Erythroblast (primary cell): ENCODE measurements around the gene MBTD1.

ENCODE experiments used
- GATA1 ChIP-seq: IDR thresholded peaks from 2 replicates; pipeline ENCODE4 v1.6.1; 2011; ENCODE audit warnings: low read depth, mild to moderate bottlenecking, control low read depth, low read length, moderate library complexity
- POLR2A ChIP-seq: IDR thresholded peaks from 2 replicates; pipeline ENCODE4 v1.6.1; 2011; ENCODE audit warnings: mild to moderate bottlenecking, low read length

DNA sequence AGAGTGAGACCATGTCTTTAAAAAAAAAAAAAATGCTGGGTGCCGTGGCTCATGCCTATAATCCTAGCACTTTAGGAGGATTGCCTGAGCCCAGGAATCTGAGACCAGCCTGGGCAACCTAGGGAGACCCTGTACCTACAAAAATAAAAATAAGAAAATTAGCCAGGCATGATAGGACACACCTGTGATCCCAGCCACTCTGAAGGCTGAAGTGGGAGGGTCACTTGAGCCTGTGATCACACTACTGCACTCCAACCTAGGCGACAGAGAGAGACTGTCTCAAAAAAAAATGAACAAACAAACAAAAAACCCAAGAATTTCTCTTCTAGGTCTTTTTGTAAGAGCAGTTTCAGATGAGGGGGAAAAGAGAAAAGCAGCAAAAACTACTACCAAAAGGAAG is 59.0 kb downstream of the MBTD1 start:
- TF ChIP-seq POLR2A (no peak), GATA1 (no peak)
